ENCODE measurements around the gene STK32C.
A peak's percentile ranks its signal among the peaks of the same experiment; 100 is the strongest.

The STK32C gene

DNA sequence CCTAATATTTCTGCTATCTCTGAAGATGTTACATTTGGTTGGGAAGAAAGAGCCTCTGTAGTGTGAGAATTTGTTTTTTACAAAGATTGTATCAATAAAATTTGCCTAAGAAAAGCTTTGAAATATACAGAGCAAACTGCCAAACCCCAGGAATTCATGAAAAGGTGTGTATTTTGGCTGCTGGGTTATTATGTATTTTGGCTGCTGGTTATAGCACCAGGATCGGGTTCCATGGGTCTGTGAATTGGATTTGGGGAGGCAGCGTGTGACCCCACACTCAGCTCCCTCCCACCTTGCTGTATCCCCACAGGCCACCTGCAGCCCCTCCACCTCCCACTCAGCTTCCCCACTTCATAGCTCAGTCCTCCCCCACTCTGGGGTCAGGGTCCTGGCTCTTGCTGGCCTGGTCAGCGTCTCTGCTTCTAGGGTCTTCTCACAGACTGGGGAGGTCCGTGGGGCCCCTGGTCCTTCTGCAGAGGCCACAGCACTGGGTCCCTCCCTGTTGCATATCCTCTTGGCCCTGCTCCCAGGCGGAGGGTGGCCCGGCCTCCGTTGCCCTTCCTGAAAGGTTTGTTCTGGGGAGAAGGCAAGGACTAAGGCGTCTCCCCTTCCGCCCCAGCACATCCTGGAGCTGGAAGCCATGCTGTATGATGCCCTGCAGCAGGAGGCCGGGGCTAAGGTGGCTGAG lies 145.0 kb downstream of the STK32C start:
- DNase-seq: no peak

DNA sequence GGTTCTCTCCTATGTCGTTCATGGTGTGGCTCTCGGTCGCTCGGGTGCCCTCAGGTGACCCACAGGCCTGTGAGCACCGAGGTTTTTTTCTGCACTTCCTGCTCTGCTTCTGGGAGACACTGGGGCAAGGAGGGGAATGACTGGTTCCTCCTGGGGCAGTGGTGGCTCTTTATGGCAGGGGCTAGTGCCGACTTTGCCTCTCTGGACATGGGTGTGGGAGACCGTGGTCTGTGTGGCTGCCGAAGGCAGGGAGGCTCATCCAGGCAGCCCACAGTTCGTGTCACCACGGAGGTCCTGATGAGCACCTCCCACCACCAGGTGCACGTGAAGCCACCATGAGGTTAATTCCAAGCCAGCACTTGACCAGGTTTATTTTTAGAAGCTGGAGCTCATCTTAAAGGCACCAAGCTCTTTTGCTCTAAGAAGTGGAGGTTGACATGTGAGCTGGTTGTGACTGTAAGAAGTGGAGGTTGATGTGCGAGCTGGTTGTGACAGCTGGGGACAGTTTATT lies 145.7 kb downstream of the STK32C start:
- peak; percentile 16 to 59 for DNase-seq

DNA sequence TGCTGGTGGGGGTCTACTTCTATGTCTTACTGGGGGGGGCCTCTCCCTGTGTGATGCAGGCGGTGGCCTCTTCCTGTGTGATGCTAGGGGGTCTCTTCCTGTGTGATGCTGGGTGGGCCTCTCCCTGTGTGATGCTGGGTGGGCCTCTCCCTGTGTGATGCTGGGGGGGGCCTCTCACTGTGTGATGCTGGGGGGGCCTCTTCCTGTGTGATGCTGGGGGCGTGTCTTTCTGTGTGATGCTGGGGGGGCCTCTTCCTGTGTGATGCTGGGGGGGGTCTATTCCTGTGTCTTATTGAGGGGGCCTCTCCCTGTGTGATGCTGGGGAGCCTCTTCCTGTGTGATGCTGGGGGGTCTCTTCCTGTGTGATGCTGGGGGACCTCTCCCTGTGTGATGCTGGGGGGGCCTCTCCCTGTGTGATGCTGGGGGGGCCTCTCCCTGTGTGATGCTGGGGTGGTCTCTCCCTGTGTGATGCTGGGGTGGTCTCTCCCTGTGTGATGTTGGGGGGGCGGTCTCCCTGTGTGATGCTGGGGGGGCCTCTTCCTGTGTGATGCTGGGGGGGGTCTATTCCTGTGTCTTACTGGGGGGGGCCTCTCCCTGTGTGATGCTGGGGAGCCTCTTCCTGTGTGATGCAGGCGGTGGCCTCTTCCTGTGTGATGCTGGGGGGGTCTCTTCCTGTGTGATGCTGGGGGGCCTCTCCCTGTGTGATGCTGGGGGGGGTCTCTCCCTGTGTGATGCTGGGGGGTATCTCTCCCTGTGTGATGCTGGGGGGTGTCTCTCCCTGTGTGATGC lies 146.7 kb downstream of the STK32C start:
- peak; percentile 43 to 73 for DNase-seq

DNA sequence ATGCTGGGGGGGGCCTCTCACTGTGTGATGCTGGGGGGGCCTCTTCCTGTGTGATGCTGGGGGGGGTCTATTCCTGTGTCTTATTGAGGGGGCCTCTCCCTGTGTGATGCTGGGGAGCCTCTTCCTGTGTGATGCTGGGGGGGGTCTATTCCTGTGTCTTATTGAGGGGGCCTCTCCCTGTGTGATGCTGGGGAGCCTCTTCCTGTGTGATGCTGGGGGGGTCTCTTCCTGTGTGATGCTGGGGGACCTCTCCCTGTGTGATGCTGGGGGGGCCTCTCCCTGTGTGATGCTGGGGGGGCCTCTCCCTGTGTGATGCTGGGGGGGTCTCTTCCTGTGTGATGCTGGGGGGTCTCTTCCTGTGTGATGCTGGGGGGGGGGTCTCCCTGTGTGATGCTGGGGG lies 147.5 kb downstream of the STK32C start:
- peak in 1 of 2 donors; percentile 58 for DNase-seq

GRCh38 chr10:132159302-132160230 lies 148.2 kb downstream of the STK32C start:
- peak; percentile 51 to 80 for DNase-seq

GRCh38 chr10:132158823-132159222 lies 148.9 kb downstream of the STK32C start:
- DNase-seq: peak; percentile 41 to 76

DNA sequence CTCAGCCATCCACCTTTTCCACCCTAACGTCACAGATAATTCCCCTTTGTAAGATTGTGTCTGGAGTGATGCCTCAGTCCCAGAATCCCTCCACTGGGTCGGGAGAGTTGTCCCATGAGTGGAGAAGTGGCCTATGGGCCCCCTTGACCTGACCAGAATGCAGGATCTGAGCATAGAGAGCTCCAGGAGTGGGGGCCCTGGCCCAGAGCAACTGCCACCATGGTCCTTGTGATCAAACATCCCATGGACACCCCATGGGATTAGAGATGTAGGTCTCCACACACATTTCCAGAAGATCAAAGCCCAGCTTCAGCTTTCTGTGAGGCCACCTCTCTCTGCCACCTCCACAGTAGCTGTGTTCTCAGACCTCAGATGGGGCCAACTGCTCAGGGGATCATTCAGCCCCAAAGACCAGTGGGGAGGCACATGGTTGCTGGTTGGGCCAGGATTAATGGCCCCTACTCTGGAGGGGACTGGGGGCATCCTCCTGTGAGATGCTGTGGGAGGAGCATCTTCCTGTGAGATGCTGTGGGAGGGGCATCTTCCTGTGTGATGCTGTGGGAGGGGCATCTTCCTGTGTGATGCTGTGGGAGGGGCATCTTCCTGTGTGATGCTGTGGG lies 149.5 kb downstream of the STK32C start:
- DNase-seq: peak; percentile 49 to 70

All from CD4-positive, alpha-beta T cell treated with Interleukin-1 beta for 1 hour (primary cell).